HS-5 (cell line): ENCODE data around the gene FOXN4.

Experiments
- DNase-seq: peaks from one replicate; pipeline ENCODE4 v3.0.0-alpha.2; 2012; ENCODE audit warnings: low read depth

FOXN4 gene

GRCh38 chr12:109258607-109259544 is 50.2 kb downstream of the FOXN4 start:
- DNase-seq, result no peak

- no peak for DNase-seq
These were observed 50.9 kb downstream of the FOXN4 start for GRCh38 chr12:109258201-109258600.

- DNase-seq, result no peak
These were observed 53.1 kb downstream of the FOXN4 start for GRCh38 chr12:109256011-109256410.

- no peak for DNase-seq
These were observed 53.7 kb downstream of the FOXN4 start for GRCh38 chr12:109255377-109255776.

GRCh38 chr12:109253913-109254544 is 55.1 kb downstream of the FOXN4 start:
- DNase-seq, result no peak

GRCh38 chr12:109252799-109253198 is 56.3 kb downstream of the FOXN4 start:
- DNase-seq, result no peak

- DNase-seq, result no peak
These were observed 58.6 kb downstream of the FOXN4 start for GRCh38 chr12:109250523-109250922.

GRCh38 chr12:109247831-109248654 is 61.0 kb downstream of the FOXN4 start:
- no peak for DNase-seq

GRCh38 chr12:109246221-109246620 is 62.9 kb downstream of the FOXN4 start:
- DNase-seq, result no peak

- no peak for DNase-seq
These were observed 65.0 kb downstream of the FOXN4 start for GRCh38 chr12:109244073-109244472.

GRCh38 chr12:109241936-109242335 is 67.1 kb downstream of the FOXN4 start:
- no peak for DNase-seq

GRCh38 chr12:109240365-109240764 is 68.7 kb downstream of the FOXN4 start:
- no peak for DNase-seq

- DNase-seq, result no peak
These were observed 69.4 kb downstream of the FOXN4 start for GRCh38 chr12:109239691-109240090.

- DNase-seq, result no peak
These were observed 69.9 kb downstream of the FOXN4 start for GRCh38 chr12:109239179-109239578.

GRCh38 chr12:109236257-109236656 is 72.8 kb downstream of the FOXN4 start:
- no peak for DNase-seq

- no peak for DNase-seq
These were observed 75.1 kb downstream of the FOXN4 start for GRCh38 chr12:109234012-109234411.

- no peak for DNase-seq
These were observed 76.4 kb downstream of the FOXN4 start for GRCh38 chr12:109232731-109233130.

- no peak for DNase-seq
These were observed 78.9 kb downstream of the FOXN4 start for GRCh38 chr12:109230193-109230592.

GRCh38 chr12:109228664-109229063 is 80.4 kb downstream of the FOXN4 start:
- no peak for DNase-seq
